Adrenal gland (tissue), 19 donors: ENCODE results near the gene WFDC9. TPM values are rescaled to one million over a fixed set of nuclear protein-coding genes. Genes with fewer than 3 reads are reported as not detected.
"Not testable (repeated sequence)": the region's sequence is repeated elsewhere in the genome, so short reads cannot be mapped to it uniquely, and the experiment has no call there.

Source experiments
- DNase-seq, 7 donors: peaks; one replicate each; pipeline ENCODE4 v3.0.0-alpha.2; 2019 to 2020
- H3K27ac ChIP-seq, 5 donors: fragments of 200-600 bp; sonication (generic) in 4 of 5; 1 replicate in 3 of 5; 2 replicates in 2 of 5; pipeline versions ENCODE4 v1.5.1 to v1.8.0; 2016 to 2020; ENCODE audit warnings: mild to moderate bottlenecking in 1 of 5
- H3K27me3 ChIP-seq: fragments of 200-600 bp; 2 replicates; pipeline ENCODE4 v1.8.0; 2021
- H3K36me3 ChIP-seq, 2 donors: fragments of 200-600 bp; replicated peaks in 1 of 2; 1 replicate in 1 of 2; 2 replicates in 1 of 2; pipeline versions ENCODE4 v1.5.1 to v1.8.0; 2018 to 2022
- H3K4me1 ChIP-seq, 2 donors: fragments of 200-600 bp; replicated peaks in 1 of 2; 1 replicate in 1 of 2; 2 replicates in 1 of 2; pipeline versions ENCODE4 v1.5.1 to v1.8.0; 2018 to 2021
- H3K4me3 ChIP-seq, 4 donors: fragments of 200-600 bp; sonication (generic) in 3 of 4; one replicate each; pipeline ENCODE4 v1.5.1; 2016 to 2018
- H3K9me3 ChIP-seq, 3 donors: fragments of 200-600 bp; sonication (generic) in 1 of 3; replicated peaks in 1 of 3; 1 replicate in 2 of 3; 2 replicates in 1 of 3; pipeline versions ENCODE4 v1.5.1 to v1.8.0; 2016 to 2021
- POLR2A ChIP-seq, 2 donors: fragments of 450-650 bp; IDR thresholded peaks; one replicate each; pipeline ENCODE4 v1.6.1; 2017; ENCODE audit warnings: antibody characterized with exemption in 2 of 2, mild to moderate bottlenecking in 2 of 2, moderate library complexity in 1 of 2
- WGBS, 4 donors: extraction: QIAGEN DNeasy Blood & Tissue Kit in 2 of 4; methylation state at CpG; one replicate each; pipeline versions ENCODE4 v1.1.5 to v1.1.7; 2013 to 2017; 5-methylcytosine and 5-hydroxymethylcytosine counted together
- intact Hi-C, 2 donors: fragments of 100-400 bp; cut with DNase I; formaldehyde crosslinking; loops; one replicate each; pipeline versions ENCODE4 v1.14.1 to v1.15.0; 2022 to 2023
- long read RNA-seq, 10 donors: library from polyadenylated mRNA in 3 of 10; unstranded in 2 of 10; stranded (forward) in 1 of 10; transcript quantifications; one replicate each; pipeline ENCODE4 v2.0.0 and lab custom pipeline, GENCODE V29; 2021 to 2026
- polyA plus RNA-seq, 3 donors: library from polyadenylated mRNA; stranded (reverse); fragments of 200-250 nt in 2 of 3; fragments of 350-450 nt in 1 of 3; fragmentation: Illumina TruSeq in 1 of 3; extraction: RNeasy Lipid Tissue Mini Kit (QIAGEN cat#74804) in 1 of 3; gene quantifications; one replicate each; pipeline ENCODE4 v1.2.3, GENCODE V29; 2013 to 2014
- total RNA-seq, 9 donors: library from RNA; depleted of rRNA in 4 of 9; stranded (reverse); fragments of >200 nt in 4 of 9; fragments of 120-200 nt in 1 of 9; fragmentation: NEBNext Ultra II Directional in 1 of 9; extraction: Animal tissue kit (Norgen Biotek cat#: 25700) in 1 of 9; gene quantifications; one replicate each; pipeline versions ENCODE4 v1.1.0 to v1.2.4, GENCODE V29; 2013 to 2023
- TF ChIP-seq, protein P1 (sequence below), 6 experiments: fragments of 450-650 bp in 4 of 6; fragments of 200-600 bp in 2 of 6; sonication (generic) in 1 of 6; IDR thresholded peaks; 1 replicate in 5 of 6; 2 replicates in 1 of 6; pipeline versions ENCODE4 v1.5.1 to v1.8.0; 2016 to 2021; ENCODE audit warnings: antibody characterized with exemption in 6 of 6, mild to moderate bottlenecking in 2 of 6, moderate library complexity in 1 of 6
- donor health status: healthy with polysubstance abuse.
- donor health status: Bipolar disorder and iron deficiency.
- donor health status: DM: yes; HTN: yes; CAD: no.
- donor health status: DM: no; HTN: no; CAD: no.
- donor health status: DM: no; HTN: no; CAD: no.
- donor health status: DM: yes; HTN: yes; CAD: no.

WFDC9 gene
- total RNA-seq, result not detected
- polyA plus RNA-seq, result not detected
- long read RNA-seq, donor 1, result 0 reads
- long read RNA-seq, donor 2, result 0 reads
- long read RNA-seq, donor 3, result 0 reads
- long read RNA-seq, donor 4, result 0 reads
- long read RNA-seq, donor 5, result 0 reads
- long read RNA-seq, donor 6, result 0 reads
- long read RNA-seq, donor 7, result 0 reads
- long read RNA-seq, donor 8, result 0 reads
- long read RNA-seq, donor 9, result 0 reads
- long read RNA-seq, donor 10, result 0 reads

DNA sequence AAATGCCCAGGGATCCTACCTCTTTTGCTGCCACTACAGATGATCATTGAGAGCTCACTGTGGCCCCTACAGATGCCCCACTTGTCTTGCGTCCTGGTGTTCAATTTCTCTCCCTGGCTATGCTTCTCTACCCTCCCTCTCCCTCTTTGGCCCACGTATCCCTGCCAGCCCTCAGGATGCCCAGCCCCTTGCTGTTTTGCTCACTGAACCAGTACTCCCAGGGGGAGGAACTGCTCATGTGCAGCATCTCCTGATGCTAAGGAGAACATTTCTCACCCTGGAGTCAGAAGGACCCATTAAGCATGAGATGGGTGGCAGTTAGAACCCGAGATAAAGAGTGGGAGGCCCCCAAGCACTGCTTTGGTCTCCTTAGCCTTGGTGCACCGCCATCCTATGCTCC, at the start of gene WFDC9:
Gene WFDC9, minus strand, starts transcription at position 101 of the 400 bp plus-strand sequence. CDS start 21,103 bp downstream, outside the sequence.
- intact Hi-C loops, result no loop called here
- TF ChIP-seq POLR2A (IDR thresholded peaks at IDR 0.05), result no peak
- TF ChIP-seq, protein P1, sequence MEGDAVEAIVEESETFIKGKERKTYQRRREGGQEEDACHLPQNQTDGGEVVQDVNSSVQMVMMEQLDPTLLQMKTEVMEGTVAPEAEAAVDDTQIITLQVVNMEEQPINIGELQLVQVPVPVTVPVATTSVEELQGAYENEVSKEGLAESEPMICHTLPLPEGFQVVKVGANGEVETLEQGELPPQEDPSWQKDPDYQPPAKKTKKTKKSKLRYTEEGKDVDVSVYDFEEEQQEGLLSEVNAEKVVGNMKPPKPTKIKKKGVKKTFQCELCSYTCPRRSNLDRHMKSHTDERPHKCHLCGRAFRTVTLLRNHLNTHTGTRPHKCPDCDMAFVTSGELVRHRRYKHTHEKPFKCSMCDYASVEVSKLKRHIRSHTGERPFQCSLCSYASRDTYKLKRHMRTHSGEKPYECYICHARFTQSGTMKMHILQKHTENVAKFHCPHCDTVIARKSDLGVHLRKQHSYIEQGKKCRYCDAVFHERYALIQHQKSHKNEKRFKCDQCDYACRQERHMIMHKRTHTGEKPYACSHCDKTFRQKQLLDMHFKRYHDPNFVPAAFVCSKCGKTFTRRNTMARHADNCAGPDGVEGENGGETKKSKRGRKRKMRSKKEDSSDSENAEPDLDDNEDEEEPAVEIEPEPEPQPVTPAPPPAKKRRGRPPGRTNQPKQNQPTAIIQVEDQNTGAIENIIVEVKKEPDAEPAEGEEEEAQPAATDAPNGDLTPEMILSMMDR (IDR thresholded peaks at IDR 0.05), result no peak
- DNase-seq, result no peak
- no peaks in the 10 kb centered on the region for H3K36me3 ChIP-seq
- H3K27me3 ChIP-seq, result no peaks in the 10 kb centered on the region
- no peak within 1 kb of the TSS for H3K4me3 ChIP-seq
- 53 to 83% (median 70%) methylated on average over 4 of the region's 4 CpGs for WGBS, 4 donors
- H3K9me3 ChIP-seq, result no peaks in the 10 kb centered on the region
- no peak within 1 kb of the TSS for H3K27ac ChIP-seq
- no peaks in the 10 kb centered on the region for H3K4me1 ChIP-seq

DNA sequence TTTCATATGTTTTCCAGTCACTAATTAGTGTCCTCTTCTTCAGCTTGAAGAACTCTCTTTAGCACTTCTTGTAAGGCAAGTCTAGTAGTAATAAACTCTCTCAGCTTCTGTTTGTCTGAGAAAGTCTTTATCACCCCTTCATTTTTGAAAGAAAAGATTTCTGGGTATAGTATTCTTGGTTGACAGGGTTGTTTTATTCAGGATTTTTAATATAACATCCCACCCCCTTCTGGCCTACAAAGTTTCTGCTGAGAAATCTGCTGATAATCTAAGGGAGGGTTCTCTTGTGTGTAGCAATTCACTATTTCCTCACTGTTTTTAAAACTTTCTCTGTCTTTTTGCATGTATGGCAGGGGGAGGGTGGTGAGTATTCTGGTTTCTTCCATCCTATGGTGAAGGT, 48.6 kb upstream of the WFDC9 start:
- peaks cover 0 to 7% (median 0%) of the 10 kb centered on the region in 3 donors for H3K9me3 ChIP-seq
- DNase-seq, result no peak
- no peaks in the 10 kb centered on the region for H3K27me3 ChIP-seq
- no peak overlapping the region for H3K27ac ChIP-seq
- H3K4me1 ChIP-seq, result no peaks in the 10 kb centered on the region
- H3K4me3 ChIP-seq, result no peak overlapping the region
- TF ChIP-seq, protein P1 (IDR thresholded peaks at IDR 0.05), result no peak
- no peak for TF ChIP-seq POLR2A (IDR thresholded peaks at IDR 0.05)
- H3K36me3 ChIP-seq, result no peaks in the 10 kb centered on the region
- intact Hi-C loops, result no loop called here

DNA sequence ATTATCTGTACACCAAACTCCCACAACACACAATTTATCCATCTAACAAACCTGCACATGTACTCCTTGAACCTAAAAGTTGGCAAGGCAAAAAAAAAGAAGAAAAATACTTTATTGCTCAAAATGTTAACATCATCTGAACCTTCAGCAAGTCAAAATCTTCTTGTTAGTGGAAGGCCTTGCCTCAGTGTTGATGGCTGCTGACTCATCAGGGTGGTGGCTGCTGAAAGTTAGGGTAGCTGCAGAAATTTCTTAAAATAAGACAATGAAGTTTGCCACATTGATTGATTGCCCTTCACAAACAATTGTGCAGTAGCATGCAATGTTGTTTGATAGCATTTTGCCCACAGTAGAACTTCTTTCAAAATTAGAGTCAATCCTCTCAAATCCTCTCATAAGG, 41.7 kb upstream of the WFDC9 start:
- Histone ChIP-seq H3K27ac (no peak overlapping the region), H3K4me1 (no peaks in the 10 kb centered on the region), H3K36me3 (no peaks in the 10 kb centered on the region), H3K4me3 (no peak overlapping the region), H3K9me3 (no peaks in the 10 kb centered on the region), H3K27me3 (peaks cover 4% of the 10 kb centered on the region)
- DNase-seq, result no peak
- no peak for TF ChIP-seq POLR2A (IDR thresholded peaks at IDR 0.05)
- TF ChIP-seq, protein P1 (IDR thresholded peaks at IDR 0.05), result no peak
- intact Hi-C loops, result no loop called here

DNA sequence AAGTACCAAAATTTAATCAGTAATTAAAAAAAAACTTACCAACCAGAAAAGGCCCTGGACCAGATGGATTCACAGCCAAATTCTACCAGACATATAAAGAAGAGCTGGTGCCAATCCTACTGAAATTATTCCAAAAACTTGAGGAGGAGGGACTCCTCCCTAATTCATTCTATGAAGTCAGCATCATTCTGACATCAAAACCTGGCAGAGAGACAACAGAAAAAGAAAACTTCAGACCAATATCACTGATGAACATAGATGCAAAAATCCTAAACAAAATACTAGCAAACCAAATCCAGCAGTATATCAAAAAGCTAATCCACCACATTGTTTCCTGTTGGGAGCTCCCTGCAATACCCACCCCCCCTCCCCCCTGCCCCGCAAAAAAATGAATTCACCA, 39.1 kb upstream of the WFDC9 start, which contains the start of gene WFDC11:
Gene WFDC11, minus strand, starts transcription at position 101 of the 400 bp plus-strand sequence. CDS start 19,639 bp downstream, outside the sequence.
- TF ChIP-seq, protein P1 (IDR thresholded peaks at IDR 0.05), result no peak
- no peak for TF ChIP-seq POLR2A (IDR thresholded peaks at IDR 0.05)
- no peak for DNase-seq
- intact Hi-C loops, result no loop called here

DNA sequence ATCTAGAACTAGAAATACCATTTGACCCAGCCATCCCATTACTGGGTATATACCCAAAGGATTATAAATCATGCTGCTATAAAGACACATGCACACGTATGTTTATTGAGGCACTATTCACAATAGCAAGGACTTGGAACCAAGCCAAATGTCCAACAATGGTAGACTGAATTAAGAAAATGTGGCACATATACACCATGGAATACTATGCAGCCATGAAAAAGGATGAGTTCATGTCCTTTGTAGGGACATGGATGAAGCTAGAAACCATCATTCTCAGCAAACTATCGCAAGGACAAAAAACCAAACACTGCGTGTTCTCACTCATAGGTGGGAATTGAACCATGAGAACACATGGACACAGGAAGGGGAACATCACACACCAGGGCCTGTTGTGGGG, 26.0 kb upstream of the WFDC9 start:
- H3K4me3 ChIP-seq, DNase-seq, H3K27ac ChIP-seq, H3K4me1 ChIP-seq, intact Hi-C loops, H3K27me3 ChIP-seq, H3K9me3 ChIP-seq, H3K36me3 ChIP-seq: not testable (repeated sequence)
- 68 to 86% (median 72%) methylated on average over 3 of the region's 3 CpGs for WGBS, 4 donors

More for the DNA sequence above, 39.1 kb upstream of the WFDC9 start, which contains the start of gene WFDC11:
- peaks cover 4% of the 10 kb centered on the region for H3K27me3 ChIP-seq
- no peaks in the 10 kb centered on the region for H3K36me3 ChIP-seq
- no peak within 1 kb of the TSS for H3K27ac ChIP-seq
- no peaks in the 10 kb centered on the region for H3K9me3 ChIP-seq
- no peak within 1 kb of the TSS for H3K4me3 ChIP-seq
- no peaks in the 10 kb centered on the region for H3K4me1 ChIP-seq
- WGBS, 4 donors, result 63 to 78% (median 70%) methylated on average over 1 of the region's 1 CpG

DNA sequence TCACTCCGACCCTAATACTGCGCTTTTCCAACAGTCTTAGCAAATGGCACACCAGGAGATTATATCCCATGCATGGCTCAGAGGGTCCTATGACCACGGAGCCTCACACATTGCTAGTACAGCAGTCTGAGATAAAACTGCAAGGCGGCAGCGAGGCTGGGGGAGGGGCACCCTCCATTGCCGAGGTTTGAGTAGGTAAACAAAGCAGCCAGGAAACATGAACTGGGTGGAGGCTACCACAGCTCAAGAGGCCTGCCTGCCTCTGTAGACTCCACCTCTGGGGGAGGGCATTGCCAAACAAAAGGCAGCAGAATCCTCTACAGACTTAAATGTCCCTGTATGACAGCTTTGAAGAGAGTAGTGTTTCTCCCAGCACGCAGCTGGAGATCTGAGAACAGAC, 20.6 kb upstream of the WFDC9 start:
- DNase-seq, H3K9me3 ChIP-seq, H3K27me3 ChIP-seq, H3K27ac ChIP-seq, H3K4me1 ChIP-seq, H3K36me3 ChIP-seq, intact Hi-C loops, H3K4me3 ChIP-seq: not testable (repeated sequence)
- 77 to 91% (median 86%) methylated on average over 5 to 7 of the region's 7 CpGs for WGBS, 4 donors
